BLaER1 (cell line): ENCODE measurements around the gene MRRF.

ENCODE experiments used
- H3K27ac ChIP-seq: shearing (Covaris generic); formaldehyde crosslinking; 2 replicates; pipeline ENCODE4 v1.8.1; 2022
- H3K27me3 ChIP-seq: shearing (Covaris generic); formaldehyde crosslinking; 2 replicates; pipeline ENCODE4 v1.8.1; 2022
- H3K36me3 ChIP-seq: shearing (Covaris generic); formaldehyde crosslinking; 2 replicates; pipeline ENCODE4 v1.8.1; 2022
- H3K4me1 ChIP-seq: shearing (Covaris generic); formaldehyde crosslinking; 2 replicates; pipeline ENCODE4 v1.8.1; 2022
- H3K4me2 ChIP-seq: shearing (Covaris generic); formaldehyde crosslinking; 2 replicates; pipeline ENCODE4 v1.8.1; 2022
- H3K4me3 ChIP-seq: shearing (Covaris generic); formaldehyde crosslinking; 2 replicates; pipeline ENCODE4 v1.8.1; 2022
- H3K9ac ChIP-seq: shearing (Covaris generic); formaldehyde crosslinking; 2 replicates; pipeline ENCODE4 v1.8.1; 2022
- H3K9me3 ChIP-seq: shearing (Covaris generic); formaldehyde crosslinking; 2 replicates; pipeline ENCODE4 v1.8.1; 2022
- H4K20me1 ChIP-seq: shearing (Covaris generic); formaldehyde crosslinking; 2 replicates; pipeline ENCODE4 v1.8.1; 2022
- Cebpa-rat ChIP-seq: shearing (Covaris generic); IDR thresholded peaks from 2 replicates; pipeline ENCODE4 v1.8.1; 2022

MRRF gene

DNA sequence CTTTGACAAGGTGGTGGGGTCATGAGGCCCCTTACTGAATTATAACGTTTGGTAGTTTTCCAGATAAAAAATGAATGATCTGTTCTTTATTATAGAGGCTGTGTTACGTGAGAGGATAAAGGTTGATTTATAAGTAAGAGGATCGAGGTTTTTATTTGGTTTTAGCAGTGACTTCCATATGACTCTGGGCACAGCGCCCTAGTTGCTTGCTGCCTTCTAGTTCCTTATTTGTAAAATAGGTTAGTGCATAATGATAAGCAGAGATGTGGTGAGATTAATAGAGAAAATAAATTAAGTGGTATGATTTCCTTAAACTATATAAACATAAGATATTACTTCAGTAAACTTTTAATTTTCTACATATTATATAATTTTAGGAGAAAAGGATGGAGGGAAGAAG is 29.8 kb downstream of the MRRF start:
- TF ChIP-seq Cebpa-rat: no peak
- H3K9me3 ChIP-seq: no peaks in the 10 kb centered on the region
- H3K27me3 ChIP-seq: no peaks in the 10 kb centered on the region
- H3K4me2 ChIP-seq: no peak overlapping the region
- peaks cover 80% of the 10 kb centered on the region for H3K36me3 ChIP-seq
- peaks cover 36% of the 10 kb centered on the region for H4K20me1 ChIP-seq
- peaks cover 27% of the 10 kb centered on the region for H3K4me1 ChIP-seq
- H3K4me3 ChIP-seq: no peak overlapping the region
- H3K27ac ChIP-seq: no peak overlapping the region
- H3K9ac ChIP-seq: no peak overlapping the region

DNA sequence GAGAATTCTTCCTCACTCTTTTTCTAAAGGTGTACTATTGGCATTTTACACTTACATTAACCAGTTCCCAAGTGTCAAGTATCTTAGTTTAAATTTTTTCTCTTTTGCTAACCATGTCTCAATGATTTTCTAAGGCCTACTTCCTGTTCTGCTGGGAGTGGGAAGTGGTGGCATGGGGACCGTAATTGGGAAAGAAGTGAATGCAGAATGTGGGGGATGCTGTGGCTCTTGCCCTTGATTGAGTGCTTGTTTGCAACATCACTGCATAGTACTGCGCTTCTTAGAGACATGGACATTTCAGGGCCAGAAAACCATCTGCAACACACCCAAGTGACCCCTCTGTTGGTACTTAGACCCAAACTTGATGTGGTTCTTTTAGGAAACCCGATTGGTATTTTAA is 32.8 kb downstream of the MRRF start:
- H3K9ac ChIP-seq: no peak overlapping the region
- no peaks in the 10 kb centered on the region for H3K4me1 ChIP-seq
- TF ChIP-seq Cebpa-rat: no peak
- H3K4me2 ChIP-seq: no peak overlapping the region
- no peak overlapping the region for H3K4me3 ChIP-seq
- H3K9me3 ChIP-seq: no peaks in the 10 kb centered on the region
- no peak overlapping the region for H3K27ac ChIP-seq
- no peaks in the 10 kb centered on the region for H3K27me3 ChIP-seq
- peaks cover 30% of the 10 kb centered on the region for H4K20me1 ChIP-seq
- H3K36me3 ChIP-seq: peaks cover 97% of the 10 kb centered on the region

DNA sequence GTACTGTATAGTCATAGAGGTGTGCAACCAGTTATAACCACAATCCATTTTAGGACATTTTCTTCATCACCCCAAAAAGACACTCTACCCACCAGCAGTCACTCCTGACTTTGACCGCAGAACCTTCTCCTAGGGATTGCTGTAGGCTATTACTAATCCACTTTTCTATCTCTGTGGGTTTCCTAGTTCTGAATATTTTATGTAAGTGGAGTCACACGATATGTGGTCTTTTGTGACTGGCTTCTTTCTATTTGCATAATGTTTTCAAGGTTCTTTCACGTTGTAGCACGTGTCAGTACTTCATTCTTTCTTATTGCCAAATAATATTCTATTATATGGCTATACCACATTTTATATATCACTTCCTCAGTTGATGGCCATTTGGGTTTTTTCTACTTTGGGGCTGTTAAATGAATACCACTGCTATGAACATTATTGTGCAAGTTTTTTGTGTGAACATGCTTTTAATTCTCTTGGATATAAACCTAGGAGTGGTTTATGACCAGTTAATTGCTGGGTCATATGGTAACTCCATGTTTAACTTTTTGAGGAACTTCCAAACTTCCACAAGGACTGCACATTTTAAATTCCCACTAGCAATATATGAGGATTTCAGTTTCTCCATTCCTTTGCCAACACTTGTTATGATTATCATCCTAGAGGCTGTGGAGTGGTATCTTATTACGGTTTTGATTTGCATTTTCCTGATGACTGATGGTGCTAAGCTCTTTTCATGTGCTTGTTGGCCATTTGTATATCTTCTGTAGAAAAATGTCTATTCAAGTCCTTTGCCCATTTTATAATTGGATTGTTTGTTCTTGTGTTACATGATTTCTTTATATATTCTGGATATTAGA is 37.8 kb downstream of the MRRF start:
- H3K4me3 ChIP-seq: no peak overlapping the region
- H3K4me1 ChIP-seq: no peaks in the 10 kb centered on the region
- no peak overlapping the region for H3K4me2 ChIP-seq
- H3K9ac ChIP-seq: no peak overlapping the region
- no peak for TF ChIP-seq Cebpa-rat
- H3K36me3 ChIP-seq: peaks cover 95% of the 10 kb centered on the region
- H3K27ac ChIP-seq: no peak overlapping the region
- H3K27me3 ChIP-seq: no peaks in the 10 kb centered on the region
- no peaks in the 10 kb centered on the region for H3K9me3 ChIP-seq
- peaks cover 34% of the 10 kb centered on the region for H4K20me1 ChIP-seq

DNA sequence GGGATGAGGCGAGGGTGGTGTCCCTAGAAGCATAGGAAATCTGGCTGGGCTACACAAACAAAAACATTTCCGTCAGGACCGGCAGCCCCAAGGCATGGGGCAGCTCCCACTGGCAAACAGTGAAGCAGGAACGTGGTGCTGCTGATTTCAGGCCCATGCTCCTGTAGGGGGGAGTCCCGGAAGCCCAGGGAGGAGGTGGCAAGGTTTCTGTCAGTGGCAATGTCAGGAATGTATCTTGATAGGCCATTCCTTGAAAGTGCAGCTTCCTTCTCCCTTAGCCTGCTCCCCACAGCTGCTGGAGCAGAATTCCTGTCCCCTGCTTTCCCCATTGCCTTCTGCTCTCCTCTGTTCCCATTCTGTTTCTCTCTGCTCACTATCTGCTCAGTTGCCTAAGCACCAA is 42.4 kb downstream of the MRRF start:
- H3K36me3 ChIP-seq: peaks cover 87% of the 10 kb centered on the region
- no peak for TF ChIP-seq Cebpa-rat
- H3K27me3 ChIP-seq: no peaks in the 10 kb centered on the region

DNA sequence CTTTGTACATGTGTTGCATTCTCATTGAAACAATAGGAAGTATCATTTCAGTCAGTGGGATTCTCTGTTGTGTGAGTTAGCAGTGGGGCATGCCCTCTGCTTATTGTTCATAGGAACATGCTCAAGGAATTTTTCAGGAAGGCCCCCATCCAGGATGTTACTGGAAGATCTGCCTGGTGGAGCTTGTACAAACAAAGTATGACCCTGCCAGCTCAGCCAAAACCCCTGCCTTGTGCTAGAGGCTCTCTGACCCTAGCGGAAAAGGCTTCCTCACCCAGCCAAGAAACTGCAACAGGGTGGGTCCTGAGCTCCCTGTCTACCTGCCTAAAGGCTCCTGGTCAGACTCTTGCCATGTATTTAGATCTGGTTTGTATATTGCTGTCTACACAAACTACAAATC is 43.2 kb downstream of the MRRF start:
- no peak overlapping the region for H3K4me2 ChIP-seq
- no peak overlapping the region for H3K9ac ChIP-seq
- no peaks in the 10 kb centered on the region for H3K27me3 ChIP-seq
- H4K20me1 ChIP-seq: peaks cover 17% of the 10 kb centered on the region; the same call in 1 of the 2 replicates
- TF ChIP-seq Cebpa-rat: no peak
- H3K36me3 ChIP-seq: peaks cover 89% of the 10 kb centered on the region
- no peaks in the 10 kb centered on the region for H3K4me1 ChIP-seq
- no peak overlapping the region for H3K4me3 ChIP-seq
- H3K9me3 ChIP-seq: no peaks in the 10 kb centered on the region
- no peak overlapping the region for H3K27ac ChIP-seq

More for the DNA sequence above, 42.4 kb downstream of the MRRF start:
- Histone ChIP-seq H3K9ac (no peak overlapping the region), H3K4me3 (no peak overlapping the region), H4K20me1 (peaks cover 17% of the 10 kb centered on the region; the same call in 1 of the 2 replicates), H3K27ac (no peak overlapping the region), H3K9me3 (no peaks in the 10 kb centered on the region), H3K4me2 (no peak overlapping the region), H3K4me1 (no peaks in the 10 kb centered on the region)

DNA sequence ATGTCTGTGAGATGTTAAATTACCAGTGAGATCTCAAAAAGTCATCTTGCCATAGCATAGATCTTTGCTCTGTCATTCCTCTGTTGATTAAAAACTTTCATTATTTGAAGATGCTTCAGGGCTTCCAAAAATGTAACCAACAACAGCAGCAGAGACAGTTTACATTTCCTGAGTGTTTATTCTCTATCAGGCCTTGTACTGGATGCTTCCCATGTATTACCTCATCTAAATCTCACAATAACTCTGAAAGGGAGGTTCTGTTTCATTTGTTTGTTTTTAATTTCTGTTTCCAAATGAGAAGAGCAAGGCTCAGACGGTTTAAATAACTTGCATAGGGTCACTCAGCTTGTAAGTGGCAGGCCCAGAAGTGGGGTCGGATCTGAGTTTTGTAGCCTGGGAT is 45.2 kb downstream of the MRRF start:
- Histone ChIP-seq H3K27ac (no peak overlapping the region), H3K9me3 (no peaks in the 10 kb centered on the region), H3K4me3 (no peak overlapping the region), H3K4me2 (no peak overlapping the region), H3K9ac (no peak overlapping the region), H4K20me1 (0 out of 2 replicates have a peak, but pooled peaks cover 9% of the 10 kb centered on the region), H3K4me1 (no peaks in the 10 kb centered on the region), H3K27me3 (no peaks in the 10 kb centered on the region), H3K36me3 (peaks cover 91% of the 10 kb centered on the region)
- TF ChIP-seq Cebpa-rat: no peak

DNA sequence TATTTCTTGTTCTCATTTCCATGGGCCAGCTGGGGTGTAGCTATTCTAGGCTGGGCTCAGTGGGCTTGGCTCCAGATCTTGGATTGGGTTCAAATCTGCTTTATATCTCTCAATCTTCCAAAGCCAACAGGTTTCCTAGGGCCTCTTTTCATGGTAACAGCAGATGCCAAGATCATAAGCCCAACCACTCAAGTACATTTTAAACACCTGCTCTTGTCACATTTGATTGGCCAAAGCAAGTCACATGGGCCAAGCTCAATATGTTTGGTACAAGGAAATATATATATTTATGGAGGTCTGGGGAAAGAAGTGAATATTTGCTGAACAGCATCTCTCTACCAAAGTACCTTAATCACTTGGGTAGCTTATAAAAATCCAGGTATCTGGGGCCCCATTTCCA is 49.5 kb downstream of the MRRF start:
- Histone ChIP-seq H3K9me3 (no peaks in the 10 kb centered on the region), H3K4me1 (no peaks in the 10 kb centered on the region), H4K20me1 (peaks cover 20% of the 10 kb centered on the region), H3K9ac (no peak overlapping the region), H3K27me3 (no peaks in the 10 kb centered on the region), H3K27ac (no peak overlapping the region), H3K36me3 (peaks cover 80% of the 10 kb centered on the region), H3K4me3 (no peak overlapping the region), H3K4me2 (no peak overlapping the region)
- TF ChIP-seq Cebpa-rat: no peak

DNA sequence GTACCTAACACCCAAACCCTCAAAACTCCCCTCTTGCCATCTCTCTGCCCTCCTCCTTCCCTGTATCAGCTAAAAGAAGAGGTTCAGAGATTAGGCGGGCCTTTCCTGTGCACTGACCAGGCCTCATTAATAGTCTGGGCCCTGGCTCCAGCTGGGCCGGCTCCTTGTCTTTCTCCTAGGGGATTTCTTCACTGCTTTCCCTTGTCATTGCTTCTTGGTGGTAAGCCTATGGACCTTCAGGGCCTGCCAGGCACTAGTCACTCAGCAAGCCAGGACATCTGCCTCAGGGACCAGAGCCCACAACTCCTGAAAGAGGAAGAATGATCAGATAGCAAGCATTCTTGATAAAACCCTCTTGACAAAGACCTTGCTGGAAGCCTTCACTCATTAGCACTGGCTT is 50.9 kb downstream of the MRRF start:
- no peak overlapping the region for H3K9ac ChIP-seq
- no peaks in the 10 kb centered on the region for H3K9me3 ChIP-seq
- no peak overlapping the region for H3K4me2 ChIP-seq
- H4K20me1 ChIP-seq: peaks cover 16% of the 10 kb centered on the region
- H3K4me3 ChIP-seq: no peak overlapping the region
- H3K36me3 ChIP-seq: peaks cover 77% of the 10 kb centered on the region
- no peak for TF ChIP-seq Cebpa-rat
- no peaks in the 10 kb centered on the region for H3K4me1 ChIP-seq
- no peak overlapping the region for H3K27ac ChIP-seq
- H3K27me3 ChIP-seq: no peaks in the 10 kb centered on the region

DNA sequence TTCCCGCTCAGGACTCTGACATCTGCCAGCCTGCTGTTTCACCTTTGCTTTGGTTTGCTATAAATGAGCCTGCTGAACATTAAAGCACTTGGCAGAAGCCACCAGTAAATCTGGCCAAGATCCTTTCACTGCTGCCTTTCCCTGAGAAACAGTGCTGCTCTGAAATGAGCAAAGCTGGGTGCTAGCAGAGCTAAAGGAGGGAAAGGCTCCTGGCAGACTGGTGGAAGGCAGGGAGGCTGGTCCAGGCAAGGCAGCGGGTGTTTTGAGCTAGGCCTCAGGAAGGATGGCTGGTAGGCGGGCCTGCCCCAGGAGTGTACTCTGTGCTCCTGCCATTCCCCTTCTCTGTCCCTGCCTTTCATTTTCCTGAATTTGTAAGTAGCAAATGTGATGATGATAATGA is 53.6 kb downstream of the MRRF start:
- Histone ChIP-seq H3K4me2 (no peak overlapping the region), H3K9ac (no peak overlapping the region), H3K9me3 (no peaks in the 10 kb centered on the region), H3K36me3 (peaks cover 72% of the 10 kb centered on the region), H3K27me3 (no peaks in the 10 kb centered on the region), H3K27ac (no peak overlapping the region), H3K4me1 (no peaks in the 10 kb centered on the region), H3K4me3 (no peak overlapping the region), H4K20me1 (peaks cover 16% of the 10 kb centered on the region)
- TF ChIP-seq Cebpa-rat: no peak

DNA sequence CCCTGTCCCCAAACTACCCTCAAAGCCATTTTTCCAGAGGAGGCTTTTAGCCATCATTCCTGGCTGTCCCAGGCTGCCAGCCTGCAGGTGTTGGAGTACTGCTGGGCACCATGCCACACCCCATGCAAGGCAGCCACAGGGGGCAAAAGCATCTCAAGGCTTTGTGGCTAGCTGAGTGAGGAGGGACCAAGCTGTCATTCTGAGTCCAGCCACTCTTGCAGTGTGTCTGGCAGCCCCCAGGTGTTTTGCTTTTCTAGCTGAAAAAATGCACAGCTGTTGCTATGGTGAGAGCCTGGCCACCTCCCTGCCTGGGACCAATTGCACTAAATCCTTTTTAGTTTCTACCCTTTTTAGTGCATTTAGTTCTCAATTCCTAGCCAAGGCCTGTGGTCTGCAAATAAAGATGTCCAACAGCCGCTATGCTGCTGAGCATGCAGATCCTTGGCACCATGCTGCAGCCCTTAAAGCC is 55.8 kb downstream of the MRRF start:
- no peak overlapping the region for H3K4me2 ChIP-seq
- peaks cover 71% of the 10 kb centered on the region for H3K36me3 ChIP-seq
- H3K9me3 ChIP-seq: no peaks in the 10 kb centered on the region
- H3K27me3 ChIP-seq: no peaks in the 10 kb centered on the region
- H3K9ac ChIP-seq: no peak overlapping the region
- H3K4me3 ChIP-seq: no peak overlapping the region
- TF ChIP-seq Cebpa-rat: no peak
- H3K4me1 ChIP-seq: no peaks in the 10 kb centered on the region
- H3K27ac ChIP-seq: no peak overlapping the region
- peaks cover 14% of the 10 kb centered on the region for H4K20me1 ChIP-seq
